Effector memory CD8-positive, alpha-beta T cell (primary cell): ENCODE data around the gene SH3BP5.

Experiments used
- ATAC-seq: fragments of 150-1000 bp; cut with Tn5 transposase; replicated peaks from 2 replicates; pipeline ENCODE4 v1.10.0; 2021; ENCODE audit warnings: mild to moderate bottlenecking, moderate library complexity
- DNase-seq, 3 experiments: peaks; one replicate each; pipeline ENCODE4 v3.0.0; 2021
- H3K27ac Mint-ChIP-seq, 2 donors: one replicate each; pipeline ENCODE4 v1.8.0; 2022; ENCODE audit warnings: mild to moderate bottlenecking in 2 of 2, mixed read lengths in 2 of 2, moderate library complexity in 2 of 2
- H3K27me3 Mint-ChIP-seq, 2 donors: one replicate each; pipeline ENCODE4 v1.8.0; 2022; ENCODE audit warnings: mixed read lengths in 2 of 2
- H3K36me3 Mint-ChIP-seq: one replicate; pipeline ENCODE4 v1.8.0; 2022; ENCODE audit warnings: mild to moderate bottlenecking, moderate library complexity, mixed read lengths; ENCODE audit not compliant: insufficient read depth
- H3K4me1 Mint-ChIP-seq, 2 donors: one replicate each; pipeline ENCODE4 v1.8.0; 2022; ENCODE audit warnings: low read depth in 2 of 2, mixed read lengths in 2 of 2
- H3K4me3 Mint-ChIP-seq, 2 donors: one replicate each; pipeline ENCODE4 v1.8.0; 2022; ENCODE audit warnings: mild to moderate bottlenecking in 2 of 2, mixed read lengths in 2 of 2, moderate library complexity in 2 of 2
- H3K9me3 Mint-ChIP-seq, 2 donors: one replicate each; pipeline ENCODE4 v1.8.0; 2022; ENCODE audit warnings: mixed read lengths in 2 of 2

Gene SH3BP5

DNA sequence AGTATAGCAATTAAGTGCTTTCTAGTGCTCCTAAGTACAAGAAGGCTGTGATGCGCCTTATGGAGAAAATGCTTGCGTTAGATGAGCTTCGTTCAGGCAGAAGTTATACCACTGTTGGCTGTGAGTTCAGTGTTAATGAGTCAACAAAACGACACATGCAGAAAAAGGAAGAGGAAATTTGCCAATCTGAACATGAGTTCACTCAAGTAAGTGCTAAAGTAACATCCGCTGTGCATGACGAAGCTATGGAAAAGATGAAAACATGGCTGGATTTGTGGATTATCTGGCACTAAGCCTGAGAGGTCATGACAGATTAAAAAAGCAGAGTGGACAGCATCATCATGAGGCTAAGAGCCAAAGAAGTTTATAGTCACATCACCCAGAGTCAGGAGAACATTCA is 36.9 kb downstream of the SH3BP5 start:
- Mint-ChIP-seq H3K27ac (peak overlapping the region; percentile 90 to 95), H3K36me3 (peaks cover 36% of the 10 kb centered on the region)
- no peak for ATAC-seq

GRCh38 chr3:15294929-15295328 is 37.5 kb downstream of the SH3BP5 start:
- H3K27ac Mint-ChIP-seq = peak overlapping the region; percentile 90 to 95
- no peaks in the 10 kb centered on the region for H3K27me3 Mint-ChIP-seq
- H3K4me1 Mint-ChIP-seq = peaks cover 56 to 76% of the 10 kb centered on the region in 2 donors
- no peak for ATAC-seq
- no peaks in the 10 kb centered on the region for H3K9me3 Mint-ChIP-seq
- H3K4me3 Mint-ChIP-seq = peak overlapping the region in 1 of 2 donors; percentile 7
- H3K36me3 Mint-ChIP-seq = peaks cover 30% of the 10 kb centered on the region
- no peak for DNase-seq

More for the DNA sequence above, 36.9 kb downstream of the SH3BP5 start:
- no peaks in the 10 kb centered on the region for H3K9me3 Mint-ChIP-seq
- no peaks in the 10 kb centered on the region for H3K27me3 Mint-ChIP-seq
- peaks cover 60 to 77% of the 10 kb centered on the region in 2 donors for H3K4me1 Mint-ChIP-seq
- H3K4me3 Mint-ChIP-seq = peak overlapping the region in 1 of 2 donors; percentile 2
- DNase-seq = no peak

GRCh38 chr3:15292765-15293522 is 39.4 kb downstream of the SH3BP5 start:
- ATAC-seq = no peak
- Mint-ChIP-seq H3K9me3 (no peaks in the 10 kb centered on the region), H3K4me3 (peak overlapping the region; percentile 79 to 81), H3K27ac (peak overlapping the region; percentile 90 to 95), H3K27me3 (no peaks in the 10 kb centered on the region), H3K36me3 (peaks cover 26% of the 10 kb centered on the region), H3K4me1 (peaks cover 66 to 85% of the 10 kb centered on the region in 2 donors)
- DNase-seq = no peak

- ATAC-seq (peak; percentile 95), DNase-seq (peak; percentile 73 to 76 (median 75))
- Mint-ChIP-seq H3K9me3 (no peaks in the 10 kb centered on the region), H3K27me3 (no peaks in the 10 kb centered on the region), H3K27ac (peak overlapping the region; percentile 90 to 95), H3K4me3 (peak overlapping the region; percentile 79 to 81), H3K4me1 (peaks cover 59 to 79% of the 10 kb centered on the region in 2 donors), H3K36me3 (peaks cover 19% of the 10 kb centered on the region)
Observed at GRCh38 chr3:15291589-15292541, 40.5 kb downstream of the SH3BP5 start.

GRCh38 chr3:15290736-15291135 is 41.6 kb downstream of the SH3BP5 start:
- peak overlapping the region; percentile 90 to 95 for H3K27ac Mint-ChIP-seq
- H3K4me3 Mint-ChIP-seq = peak overlapping the region; percentile 72 to 81

DNA sequence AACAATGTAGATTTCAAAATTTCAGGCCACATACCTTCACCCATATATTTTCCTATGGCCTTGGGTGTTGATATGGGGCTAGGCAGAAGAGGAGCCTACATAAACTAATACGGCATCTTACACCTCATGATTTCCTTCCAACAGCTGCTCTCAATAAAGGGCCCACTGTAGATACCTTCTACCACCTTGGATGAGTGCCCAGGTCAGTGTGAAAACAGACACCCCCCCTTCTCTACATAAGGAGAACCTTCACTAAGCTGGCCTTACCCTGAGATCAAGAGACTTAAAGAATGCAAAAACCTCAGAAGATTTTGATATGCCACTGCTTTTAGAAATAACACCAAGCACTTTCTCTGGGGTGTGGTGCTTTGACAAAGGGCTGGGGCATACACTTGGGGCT is 42.7 kb downstream of the SH3BP5 start:
- peak overlapping the region; percentile 90 to 95 for H3K27ac Mint-ChIP-seq
- DNase-seq (no peak), ATAC-seq (no peak)
- H3K27me3 Mint-ChIP-seq = no peaks in the 10 kb centered on the region
- H3K9me3 Mint-ChIP-seq = no peaks in the 10 kb centered on the region
- peak overlapping the region; percentile 72 to 81 for H3K4me3 Mint-ChIP-seq
- H3K4me1 Mint-ChIP-seq = peaks cover 57 to 68% of the 10 kb centered on the region in 2 donors
- H3K36me3 Mint-ChIP-seq = peaks cover 26% of the 10 kb centered on the region

More at GRCh38 chr3:15290736-15291135, 41.6 kb downstream of the SH3BP5 start:
- Mint-ChIP-seq H3K36me3 (peaks cover 24% of the 10 kb centered on the region), H3K9me3 (no peaks in the 10 kb centered on the region), H3K27me3 (no peaks in the 10 kb centered on the region), H3K4me1 (peaks cover 65 to 76% of the 10 kb centered on the region in 2 donors)
- ATAC-seq (no peak), DNase-seq (no peak)

- Mint-ChIP-seq H3K4me3 (peak overlapping the region; percentile 41 to 72), H3K27ac (peak overlapping the region; percentile 56 to 80), H3K27me3 (no peaks in the 10 kb centered on the region), H3K36me3 (peaks cover 19% of the 10 kb centered on the region), H3K9me3 (no peaks in the 10 kb centered on the region), H3K4me1 (peaks cover 64 to 74% of the 10 kb centered on the region in 2 donors)
- ATAC-seq (no peak), DNase-seq (no peak)
Observed at GRCh38 chr3:15288331-15289035, 43.9 kb downstream of the SH3BP5 start.

DNA sequence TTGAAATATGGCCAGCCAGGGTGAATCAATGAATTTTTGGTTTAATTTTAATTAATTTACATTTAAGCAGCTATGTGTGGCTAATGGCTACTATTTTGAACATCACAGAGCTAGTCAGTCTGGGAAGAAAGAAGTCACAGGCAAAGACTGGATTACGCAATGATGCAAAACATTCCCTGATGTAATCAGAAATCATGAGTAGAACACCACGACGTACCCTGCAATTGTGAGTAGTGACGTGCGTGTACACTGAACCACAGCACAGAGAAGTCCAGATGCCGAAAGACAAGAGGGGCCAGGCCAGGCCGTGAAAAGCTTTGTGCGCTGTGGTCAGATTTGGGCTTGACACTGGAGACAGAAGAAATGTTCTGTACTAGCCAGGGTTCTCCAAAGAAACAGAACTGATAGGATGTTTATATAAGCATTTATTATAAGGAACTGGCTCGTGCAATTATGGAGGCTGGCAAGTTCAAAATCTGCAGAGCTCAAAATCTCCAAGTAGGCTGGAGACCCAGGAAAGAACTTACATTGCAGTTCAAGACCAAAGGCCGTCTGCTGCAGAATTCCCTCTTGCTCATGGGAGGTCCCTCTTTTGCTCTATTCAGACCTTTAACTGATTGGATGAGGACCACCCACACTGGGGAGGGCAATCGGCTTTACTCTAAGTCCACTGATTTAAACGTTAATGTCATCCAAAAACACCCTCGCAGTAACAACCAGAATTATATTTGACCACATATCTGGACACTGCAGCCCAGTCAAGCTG is 44.6 kb downstream of the SH3BP5 start:
- Mint-ChIP-seq H3K4me1 (peaks cover 62 to 75% of the 10 kb centered on the region in 2 donors), H3K27me3 (no peaks in the 10 kb centered on the region), H3K36me3 (peaks cover 24% of the 10 kb centered on the region), H3K4me3 (no peak overlapping the region), H3K27ac (peak overlapping the region; percentile 56 to 80), H3K9me3 (no peaks in the 10 kb centered on the region)
- ATAC-seq (no peak), DNase-seq (no peak)

DNA sequence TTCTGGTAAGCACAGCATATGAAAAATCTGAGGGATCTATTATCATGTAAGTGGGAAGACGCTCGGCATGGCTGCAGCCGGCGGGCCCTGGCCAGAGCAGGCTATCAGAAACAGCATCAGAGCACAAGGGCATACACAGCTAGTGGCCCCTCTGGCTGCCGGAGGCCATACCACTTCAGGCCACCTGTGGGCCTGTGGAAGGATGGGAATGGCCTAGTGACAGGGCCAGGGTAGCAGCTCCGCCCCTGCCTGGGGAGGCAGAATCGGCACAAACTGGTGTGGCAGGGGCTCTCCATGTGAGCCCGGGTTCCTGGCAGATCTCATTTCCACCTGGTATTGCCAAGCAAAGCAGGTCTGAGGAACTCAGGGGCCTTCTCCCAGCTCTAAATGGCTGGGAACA is 46.4 kb downstream of the SH3BP5 start:
- no peaks in the 10 kb centered on the region for H3K27me3 Mint-ChIP-seq
- H3K27ac Mint-ChIP-seq = peak overlapping the region in 1 of 2 donors; percentile 89
- peaks cover 55 to 68% of the 10 kb centered on the region in 2 donors for H3K4me1 Mint-ChIP-seq
- H3K4me3 Mint-ChIP-seq = no peak overlapping the region
- DNase-seq (no peak), ATAC-seq (no peak)
- peaks cover 15% of the 10 kb centered on the region for H3K36me3 Mint-ChIP-seq
- H3K9me3 Mint-ChIP-seq = no peaks in the 10 kb centered on the region

GRCh38 chr3:15284121-15284889 is 48.1 kb downstream of the SH3BP5 start:
- H3K9me3 Mint-ChIP-seq = no peaks in the 10 kb centered on the region
- ATAC-seq (no peak), DNase-seq (no peak)
- H3K27me3 Mint-ChIP-seq = no peaks in the 10 kb centered on the region
- peaks cover 18% of the 10 kb centered on the region for H3K36me3 Mint-ChIP-seq
- H3K27ac Mint-ChIP-seq = peak overlapping the region; percentile 41 to 74
- H3K4me1 Mint-ChIP-seq = peaks cover 59 to 70% of the 10 kb centered on the region in 2 donors
- peak overlapping the region; percentile 1 to 20 for H3K4me3 Mint-ChIP-seq

DNA sequence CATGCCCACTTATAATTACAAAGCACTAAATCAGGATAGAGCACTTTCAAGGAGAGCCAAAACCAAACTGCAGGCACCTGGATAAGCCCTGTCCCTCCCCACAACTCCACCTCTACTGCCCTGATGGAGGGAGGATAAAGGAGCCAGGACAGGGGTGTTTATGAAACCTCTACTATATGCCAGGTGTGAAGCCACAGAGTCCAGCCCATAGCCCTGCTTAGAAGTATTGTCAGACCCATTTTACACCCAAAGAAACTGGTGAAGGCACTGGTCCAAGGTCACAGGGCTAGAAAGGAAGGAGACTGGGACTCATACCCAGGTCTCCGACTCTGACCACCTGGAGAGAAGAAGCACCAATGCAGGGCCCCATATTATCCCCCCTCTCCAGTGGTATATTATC is 48.7 kb downstream of the SH3BP5 start:
- Mint-ChIP-seq H3K27ac (peak overlapping the region; percentile 41 to 74), H3K9me3 (no peaks in the 10 kb centered on the region), H3K36me3 (peaks cover 18% of the 10 kb centered on the region), H3K4me3 (peak overlapping the region in 1 of 2 donors; percentile 20), H3K4me1 (peaks cover 57 to 70% of the 10 kb centered on the region in 2 donors), H3K27me3 (no peaks in the 10 kb centered on the region)
- no peak for DNase-seq
- ATAC-seq = no peak

GRCh38 chr3:15281817-15282216 is 50.6 kb downstream of the SH3BP5 start:
- DNase-seq (no peak), ATAC-seq (no peak)
- Mint-ChIP-seq H3K36me3 (peaks cover 23% of the 10 kb centered on the region), H3K27ac (peak overlapping the region in 1 of 2 donors; percentile 71), H3K9me3 (no peaks in the 10 kb centered on the region), H3K4me1 (peaks cover 61 to 76% of the 10 kb centered on the region in 2 donors), H3K27me3 (no peaks in the 10 kb centered on the region), H3K4me3 (no peak overlapping the region)
